GM23248 (cell line): ENCODE results near the gene TEX19. TPM values are rescaled to one million over a fixed set of nuclear protein-coding genes. Genes with fewer than 3 reads are reported as not detected.

ENCODE experiments used
- DNase-seq: peaks from one replicate; pipeline ENCODE4 v3.0.0-alpha.2; 2015
- H2AFZ ChIP-seq: fragments of 200-600 bp; sonication (generic); 2 replicates; pipeline ENCODE4 v1.6.1; 2016; ENCODE audit warnings: antibody characterized with exemption
- H3F3A ChIP-seq: fragments of 200-600 bp; sonication (generic); 2 replicates; pipeline ENCODE4 v1.6.1; 2016; ENCODE audit warnings: mild to moderate bottlenecking, antibody characterized with exemption, mixed run types; ENCODE audit not compliant: insufficient read depth
- H3K27ac ChIP-seq: fragments of 200-600 bp; sonication (generic); 2 replicates; pipeline ENCODE4 v1.5.1; 2016; ENCODE audit warnings: mild to moderate bottlenecking
- H3K27me3 ChIP-seq: fragments of 200-600 bp; sonication (generic); replicated peaks from 2 replicates; pipeline ENCODE4 v1.6.1; 2016; ENCODE audit warnings: mild to moderate bottlenecking; ENCODE audit not compliant: insufficient read depth
- H3K36me3 ChIP-seq: fragments of 200-600 bp; sonication (generic); 2 replicates; pipeline ENCODE4 v1.6.1; 2016; ENCODE audit warnings: low read depth, mild to moderate bottlenecking
- H3K4me1 ChIP-seq: fragments of 200-600 bp; sonication (generic); 2 replicates; pipeline ENCODE4 v1.6.1; 2016; ENCODE audit warnings: mild to moderate bottlenecking; ENCODE audit not compliant: insufficient read depth
- H3K4me2 ChIP-seq: fragments of 200-600 bp; sonication (generic); one replicate; pipeline ENCODE4 v1.6.1; 2016; ENCODE audit warnings: mild to moderate bottlenecking; ENCODE audit not compliant: unreplicated experiment
- H3K4me3 ChIP-seq: fragments of 200-600 bp; sonication (generic); 2 replicates; pipeline ENCODE4 v1.5.1; 2016; ENCODE audit warnings: mild to moderate bottlenecking
- H3K79me2 ChIP-seq: fragments of 200-600 bp; sonication (generic); 2 replicates; pipeline ENCODE4 v1.6.1; 2016; ENCODE audit warnings: mild to moderate bottlenecking; ENCODE audit not compliant: insufficient read depth
- H3K9ac ChIP-seq: fragments of 200-600 bp; sonication (generic); 2 replicates; pipeline ENCODE4 v1.6.1; 2016; ENCODE audit warnings: mild to moderate bottlenecking
- H3K9me2 ChIP-seq: fragments of 200-600 bp; sonication (generic); 2 replicates; pipeline ENCODE4 v1.6.1; 2016; ENCODE audit warnings: mixed run types, mild to moderate bottlenecking, moderate library complexity; ENCODE audit not compliant: insufficient read depth
- H3K9me3 ChIP-seq: fragments of 200-600 bp; sonication (generic); one replicate; pipeline ENCODE4 v1.6.1; 2017; ENCODE audit warnings: low read depth
- H4K20me1 ChIP-seq: fragments of 200-600 bp; sonication (generic); 2 replicates; pipeline ENCODE4 v1.6.0; 2016; ENCODE audit not compliant: insufficient read depth
- EZH2 ChIP-seq: fragments of 200-600 bp; sonication (generic); IDR thresholded peaks from 2 replicates; pipeline ENCODE4 v1.6.1; 2018; ENCODE audit warnings: antibody characterized with exemption, mild to moderate bottlenecking; ENCODE audit not compliant: insufficient read depth, poor library complexity, severe bottlenecking
- EZH2phosphoT487 ChIP-seq: fragments of 200-600 bp; sonication (generic); IDR thresholded peaks from 2 replicates; pipeline ENCODE4 v1.6.1; 2018; ENCODE audit warnings: antibody characterized with exemption, moderate library complexity, mild to moderate bottlenecking, low read depth; ENCODE audit not compliant: insufficient read depth
- WGBS, 2 experiments: methylation state at CpG; one replicate each; pipeline ENCODE4 v1.1.6; 2015 to 2017; ENCODE audit warnings: low lambda C conversion rate in 2 of 2, low coverage in 1 of 2; ENCODE audit errors: missing lambda C conversion rate in 2 of 2; 5-methylcytosine and 5-hydroxymethylcytosine counted together
- in situ Hi-C: fragments of 300-500 bp; cut with MboI; formaldehyde crosslinking; loops from 2 replicates; pipeline ENCODE4 v1.15.0; 2020
- polyA plus RNA-seq: library from polyadenylated mRNA; unstranded; fragments of >200 nt; fragmentation: Nextera tagmentation; extraction: Ambion mirVana; gene quantifications from 2 replicates; pipeline ENCODE4 v1.2.1, GENCODE V29; 2016
- total RNA-seq: library from RNA; depleted of rRNA; stranded (reverse); fragments of >200 nt; shearing (Covaris generic); gene quantifications from 2 replicates; pipeline ENCODE4 v1.2.3, GENCODE V29; 2014

Gene TEX19
- total and polyA plus RNA-seq, 2 experiments from 2014 or later, result not detected

GRCh38 chr17:82351254-82351712 is 7.8 kb upstream of the TEX19 start:
- Histone ChIP-seq H3K4me1 (peaks cover 10% of the 10 kb centered on the region), H3K36me3 (no peaks in the 10 kb centered on the region), H3K4me2 (no peak overlapping the region), H3K79me2 (no peaks in the 10 kb centered on the region), H3K9me2 (no peaks in the 10 kb centered on the region), H4K20me1 (no peaks in the 10 kb centered on the region), H3K4me3 (no peak overlapping the region), H3K9me3 (no peaks in the 10 kb centered on the region), H3K9ac (no peak overlapping the region), H3K27me3 (no peaks in the 10 kb centered on the region; the same call in 1 of the 2 replicates), H3K27ac (no peak overlapping the region), H2AFZ (no peak overlapping the region), H3F3A (peaks cover 7% of the 10 kb centered on the region)
- in situ Hi-C loops, result loop anchor here (10.0 kb wide), 1 partner anchor 64 kb away; the partner anchor contains the start of genes HEXD and OGFOD3
- TF ChIP-seq EZH2, result no peak
- TF ChIP-seq EZH2phosphoT487, result no peak
- 58 to 60% methylated on average over 21 of the region's 21 CpGs for WGBS, 2 experiments
- DNase-seq, result no peak

- no peak overlapping the region for H2AFZ ChIP-seq
- H3K9me3 ChIP-seq, result no peaks in the 10 kb centered on the region
- H3F3A ChIP-seq, result peaks cover 7% of the 10 kb centered on the region
- no peak for TF ChIP-seq EZH2
- TF ChIP-seq EZH2phosphoT487, result no peak
- H3K9me2 ChIP-seq, result no peaks in the 10 kb centered on the region
- WGBS, 2 experiments, result 28 to 30% methylated on average over 26 of the region's 26 CpGs
- no peaks in the 10 kb centered on the region; the same call in 1 of the 2 replicates for H3K27me3 ChIP-seq
- no peak overlapping the region for H3K4me2 ChIP-seq
- in situ Hi-C loops, result loop anchor here (10.0 kb wide), 1 partner anchor 63 kb away; the partner anchor contains the start of genes HEXD and OGFOD3
- DNase-seq, result peak; percentile 92
- H3K9ac ChIP-seq, result no peak overlapping the region
- H3K36me3 ChIP-seq, result no peaks in the 10 kb centered on the region
- no peak overlapping the region for H3K4me3 ChIP-seq
- no peak overlapping the region for H3K27ac ChIP-seq
- no peaks in the 10 kb centered on the region for H3K79me2 ChIP-seq
- no peaks in the 10 kb centered on the region for H4K20me1 ChIP-seq
- peaks cover 10% of the 10 kb centered on the region for H3K4me1 ChIP-seq
Observed at GRCh38 chr17:82351713-82352488, 7.1 kb upstream of the TEX19 start.

DNA sequence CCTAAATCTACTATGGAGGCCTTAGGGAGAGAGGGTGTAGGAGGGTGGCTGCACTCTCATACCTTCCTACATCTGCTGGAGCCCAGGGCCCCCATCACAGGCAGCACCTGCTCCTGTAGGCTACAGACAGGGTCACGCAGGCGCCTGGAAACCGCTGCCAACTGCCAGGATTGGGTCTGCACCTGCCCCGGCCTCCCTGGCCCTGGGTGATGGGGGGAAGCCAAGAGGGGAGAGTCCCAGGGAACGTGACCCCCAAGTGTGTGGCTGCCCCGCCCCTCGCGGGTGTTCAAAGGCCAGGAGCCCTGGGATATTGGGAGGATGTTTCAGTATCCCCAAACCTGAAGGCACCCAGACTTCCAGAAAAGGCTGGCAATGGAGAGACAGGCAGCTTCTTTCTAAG is 5.6 kb upstream of the TEX19 start:
- Histone ChIP-seq H3K9me2 (no peaks in the 10 kb centered on the region), H3K27me3 (no peaks in the 10 kb centered on the region; the same call in 1 of the 2 replicates), H3K79me2 (no peaks in the 10 kb centered on the region), H2AFZ (no peak overlapping the region), H4K20me1 (no peaks in the 10 kb centered on the region), H3K36me3 (no peaks in the 10 kb centered on the region), H3K4me3 (no peak overlapping the region), H3F3A (peaks cover 7% of the 10 kb centered on the region), H3K4me1 (peaks cover 10% of the 10 kb centered on the region), H3K4me2 (no peak overlapping the region), H3K27ac (no peak overlapping the region), H3K9ac (no peak overlapping the region), H3K9me3 (no peaks in the 10 kb centered on the region)
- in situ Hi-C loops, result loop anchor here (10.0 kb wide), 1 partner anchor 61 kb away; the partner anchor contains the start of genes HEXD and OGFOD3
- TF ChIP-seq EZH2, result no peak
- no peak for TF ChIP-seq EZH2phosphoT487
- DNase-seq, result no peak
- WGBS, 2 experiments, result 76 to 83% methylated on average over 8 of the region's 8 CpGs

DNA sequence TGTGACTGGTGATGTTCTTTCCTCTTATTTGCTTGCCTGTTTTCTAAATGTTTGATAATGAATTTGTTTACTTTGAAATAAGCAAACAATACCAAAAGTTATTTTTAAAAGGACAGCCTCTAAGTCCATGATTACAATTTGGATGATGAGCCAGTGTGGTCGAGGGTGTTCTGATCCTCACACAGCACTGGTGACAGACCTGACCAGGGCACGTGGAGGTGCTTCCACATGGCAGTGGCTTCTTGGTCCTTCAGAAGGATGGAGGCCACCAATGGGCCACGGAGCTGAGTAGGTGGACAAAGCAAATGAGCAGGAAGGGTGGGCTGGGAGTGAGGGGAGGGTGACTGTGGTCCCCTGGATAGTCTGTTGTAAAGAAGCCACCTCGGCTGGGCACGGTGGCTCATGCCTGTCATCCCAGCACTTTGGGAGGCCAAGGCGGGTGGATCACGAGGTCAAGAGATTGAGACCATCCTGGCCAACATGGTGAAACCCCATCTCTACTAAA is 4.2 kb upstream of the TEX19 start:
- Histone ChIP-seq H3K4me3 (no peak overlapping the region), H3F3A (peaks cover 3% of the 10 kb centered on the region), H3K9me2 (no peaks in the 10 kb centered on the region), H3K27ac (no peak overlapping the region), H2AFZ (no peak overlapping the region), H3K27me3 (no peaks in the 10 kb centered on the region; the same call in 1 of the 2 replicates), H3K4me1 (peaks cover under 1% of the 10 kb centered on the region; the same call in 1 of the 2 replicates), H3K79me2 (no peaks in the 10 kb centered on the region), H3K9me3 (no peaks in the 10 kb centered on the region), H3K36me3 (no peaks in the 10 kb centered on the region), H3K4me2 (no peak overlapping the region), H4K20me1 (no peaks in the 10 kb centered on the region), H3K9ac (no peak overlapping the region)
- no peak for TF ChIP-seq EZH2phosphoT487
- no peak for TF ChIP-seq EZH2
- DNase-seq, result no peak
- in situ Hi-C loops, result loop anchor here (10.0 kb wide), 1 partner anchor 60 kb away; the partner anchor contains the start of genes HEXD and OGFOD3
- WGBS, 2 experiments, result 77 to 84% methylated on average over 7 of the region's 7 CpGs
